PC-3 (cell line): ENCODE data around the gene LGI1.

Source experiments
- EZH2 ChIP-seq: fragments of 300-600 bp; sonication (generic); IDR thresholded peaks from one replicate; pipeline ENCODE4 v1.6.1; 2017; ENCODE audit warnings: antibody characterized with exemption, mild to moderate bottlenecking, low read length; ENCODE audit not compliant: unreplicated experiment
- TF ChIP-seq, protein P1 (sequence below): fragments of 300-600 bp; sonication (generic); conservative IDR thresholded peaks from 2 replicates; pipeline ENCODE4 v1.5.1; 2017; ENCODE audit warnings: antibody characterized with exemption, low read depth, mild to moderate bottlenecking, low read length

DNA sequence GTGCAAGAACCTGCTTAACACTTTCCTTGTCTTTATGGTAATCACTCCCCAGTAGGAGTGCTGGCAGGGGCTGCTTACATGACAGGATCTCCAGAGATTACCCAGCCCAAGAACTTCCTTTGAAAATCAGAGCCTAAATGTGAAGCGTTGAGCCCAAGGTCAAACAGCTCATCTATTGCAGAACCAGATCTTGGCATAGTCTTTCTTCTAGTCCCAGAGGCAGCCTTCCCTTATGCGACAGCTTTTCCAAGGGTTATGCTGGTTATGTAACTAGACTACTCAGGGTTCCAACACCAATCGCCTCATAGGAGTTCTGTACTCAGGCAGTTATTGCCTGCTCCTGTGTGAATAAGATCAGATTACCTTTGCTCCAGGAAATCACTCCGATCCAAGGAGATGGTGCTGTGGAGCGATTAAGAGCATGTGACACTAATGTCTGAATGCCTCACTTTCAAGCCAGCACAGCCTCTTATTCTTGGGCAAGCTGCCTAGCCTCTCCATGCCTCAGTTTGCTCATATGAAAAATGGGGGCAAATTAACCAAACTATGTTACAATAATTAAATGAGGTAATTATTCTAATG lies 8.4 kb upstream of the LGI1 start:
- TF ChIP-seq, protein P1, sequence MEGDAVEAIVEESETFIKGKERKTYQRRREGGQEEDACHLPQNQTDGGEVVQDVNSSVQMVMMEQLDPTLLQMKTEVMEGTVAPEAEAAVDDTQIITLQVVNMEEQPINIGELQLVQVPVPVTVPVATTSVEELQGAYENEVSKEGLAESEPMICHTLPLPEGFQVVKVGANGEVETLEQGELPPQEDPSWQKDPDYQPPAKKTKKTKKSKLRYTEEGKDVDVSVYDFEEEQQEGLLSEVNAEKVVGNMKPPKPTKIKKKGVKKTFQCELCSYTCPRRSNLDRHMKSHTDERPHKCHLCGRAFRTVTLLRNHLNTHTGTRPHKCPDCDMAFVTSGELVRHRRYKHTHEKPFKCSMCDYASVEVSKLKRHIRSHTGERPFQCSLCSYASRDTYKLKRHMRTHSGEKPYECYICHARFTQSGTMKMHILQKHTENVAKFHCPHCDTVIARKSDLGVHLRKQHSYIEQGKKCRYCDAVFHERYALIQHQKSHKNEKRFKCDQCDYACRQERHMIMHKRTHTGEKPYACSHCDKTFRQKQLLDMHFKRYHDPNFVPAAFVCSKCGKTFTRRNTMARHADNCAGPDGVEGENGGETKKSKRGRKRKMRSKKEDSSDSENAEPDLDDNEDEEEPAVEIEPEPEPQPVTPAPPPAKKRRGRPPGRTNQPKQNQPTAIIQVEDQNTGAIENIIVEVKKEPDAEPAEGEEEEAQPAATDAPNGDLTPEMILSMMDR: no peak
- TF ChIP-seq EZH2: no peak
